ENCODE results near the gene SENP1.

GRCh38 chr12:48007206-48007605 is 98.7 kb downstream of the SENP1 start:
- TF ChIP-seq CTCF (IDR thresholded peaks at IDR 0.05; ENCODE audit: poor library complexity, severe bottlenecking) (no peak), EP300 (conservative IDR thresholded peaks at IDR 0.05; ENCODE audit: poor library complexity, severe bottlenecking) (no peak), EZH2 (IDR thresholded peaks at IDR 0.05; ENCODE audit: borderline replicate concordance, insufficient read depth, low read length, poor library complexity, severe bottlenecking) (no peak), SMC3 (conservative IDR thresholded peaks at IDR 0.05; ENCODE audit: poor library complexity) (no peak), TAF1 (IDR thresholded peaks at IDR 0.05; ENCODE audit: low read depth) (no peak), RAD21 (conservative IDR thresholded peaks at IDR 0.05) (no peak), POLR2AphosphoS5 (IDR thresholded peaks at IDR 0.05) (no peak), MXI1 (conservative IDR thresholded peaks at IDR 0.05; ENCODE audit: poor library complexity, severe bottlenecking) (no peak)
- TF ChIP-seq, protein P1, sequence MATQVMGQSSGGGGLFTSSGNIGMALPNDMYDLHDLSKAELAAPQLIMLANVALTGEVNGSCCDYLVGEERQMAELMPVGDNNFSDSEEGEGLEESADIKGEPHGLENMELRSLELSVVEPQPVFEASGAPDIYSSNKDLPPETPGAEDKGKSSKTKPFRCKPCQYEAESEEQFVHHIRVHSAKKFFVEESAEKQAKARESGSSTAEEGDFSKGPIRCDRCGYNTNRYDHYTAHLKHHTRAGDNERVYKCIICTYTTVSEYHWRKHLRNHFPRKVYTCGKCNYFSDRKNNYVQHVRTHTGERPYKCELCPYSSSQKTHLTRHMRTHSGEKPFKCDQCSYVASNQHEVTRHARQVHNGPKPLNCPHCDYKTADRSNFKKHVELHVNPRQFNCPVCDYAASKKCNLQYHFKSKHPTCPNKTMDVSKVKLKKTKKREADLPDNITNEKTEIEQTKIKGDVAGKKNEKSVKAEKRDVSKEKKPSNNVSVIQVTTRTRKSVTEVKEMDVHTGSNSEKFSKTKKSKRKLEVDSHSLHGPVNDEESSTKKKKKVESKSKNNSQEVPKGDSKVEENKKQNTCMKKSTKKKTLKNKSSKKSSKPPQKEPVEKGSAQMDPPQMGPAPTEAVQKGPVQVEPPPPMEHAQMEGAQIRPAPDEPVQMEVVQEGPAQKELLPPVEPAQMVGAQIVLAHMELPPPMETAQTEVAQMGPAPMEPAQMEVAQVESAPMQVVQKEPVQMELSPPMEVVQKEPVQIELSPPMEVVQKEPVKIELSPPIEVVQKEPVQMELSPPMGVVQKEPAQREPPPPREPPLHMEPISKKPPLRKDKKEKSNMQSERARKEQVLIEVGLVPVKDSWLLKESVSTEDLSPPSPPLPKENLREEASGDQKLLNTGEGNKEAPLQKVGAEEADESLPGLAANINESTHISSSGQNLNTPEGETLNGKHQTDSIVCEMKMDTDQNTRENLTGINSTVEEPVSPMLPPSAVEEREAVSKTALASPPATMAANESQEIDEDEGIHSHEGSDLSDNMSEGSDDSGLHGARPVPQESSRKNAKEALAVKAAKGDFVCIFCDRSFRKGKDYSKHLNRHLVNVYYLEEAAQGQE (IDR thresholded peaks at IDR 0.05; ENCODE audit: borderline replicate concordance): no peak
